Activated CD4-positive, CD25-positive, alpha-beta regulatory T cell (primary cell): ENCODE data around the gene PLA2G3.
A peak's percentile ranks its signal among the peaks of the same experiment; 100 is the strongest.
"Not testable (repeated sequence)": the region's sequence is repeated elsewhere in the genome, so short reads cannot be mapped to it uniquely, and the experiment has no call there.

ENCODE experiments used
- DNase-seq, 4 experiments: peaks; one replicate each; lab custom pipeline; 2025; lab: John Stamatoyannopoulos, UW

PLA2G3 gene

GRCh38 chr22:31099841-31100761, 40.2 kb downstream of the PLA2G3 start:
- no peak for DNase-seq

- no peak for DNase-seq
These were observed 40.9 kb downstream of the PLA2G3 start for GRCh38 chr22:31099386-31099785.

GRCh38 chr22:31098632-31099110, 41.6 kb downstream of the PLA2G3 start:
- DNase-seq: no peak

- no peak for DNase-seq
These were observed 42.2 kb downstream of the PLA2G3 start for GRCh38 chr22:31097941-31098631.

- DNase-seq: not testable (repeated sequence)
These were observed 42.8 kb downstream of the PLA2G3 start for GRCh38 chr22:31097539-31097938.

- DNase-seq: no peak
These were observed 43.5 kb downstream of the PLA2G3 start for GRCh38 chr22:31096657-31097279.

GRCh38 chr22:31095637-31096249, 44.6 kb downstream of the PLA2G3 start:
- no peak for DNase-seq

- DNase-seq: no peak
These were observed 45.6 kb downstream of the PLA2G3 start for GRCh38 chr22:31094741-31095140.

- DNase-seq: no peak
These were observed 46.2 kb downstream of the PLA2G3 start for GRCh38 chr22:31094021-31094551.

- DNase-seq: no peak
These were observed 47.0 kb downstream of the PLA2G3 start for GRCh38 chr22:31093086-31093850.

GRCh38 chr22:31092161-31092560, 48.1 kb downstream of the PLA2G3 start:
- no peak for DNase-seq

GRCh38 chr22:31091106-31091975, 49.0 kb downstream of the PLA2G3 start:
- no peak for DNase-seq

GRCh38 chr22:31090217-31091085, 49.9 kb downstream of the PLA2G3 start:
- no peak for DNase-seq

- peak in 1 of 4 experiments; percentile 23 for DNase-seq
These were observed 50.9 kb downstream of the PLA2G3 start for GRCh38 chr22:31089160-31090100.

- DNase-seq: no peak
These were observed 51.9 kb downstream of the PLA2G3 start for GRCh38 chr22:31088233-31088986.

- no peak for DNase-seq
These were observed 52.5 kb downstream of the PLA2G3 start for GRCh38 chr22:31087744-31088215.
